HepG2 (cell line): ENCODE measurements around the gene RNASE7. TPM values are rescaled to one million over a fixed set of nuclear protein-coding genes. Genes with fewer than 3 reads are reported as not detected.

Experiments used
- DPF2 ChIP-seq: sonication (generic); formaldehyde crosslinking; IDR thresholded peaks from 2 replicates; pipeline ENCODE4 v1.4.0; 2020; ENCODE audit warnings: mild to moderate bottlenecking, low read depth, missing genetic modification reagents, borderline replicate concordance
- KDM2A ChIP-seq: sonication (generic); formaldehyde crosslinking; IDR thresholded peaks from 2 replicates; pipeline ENCODE4 v1.4.0; 2020; ENCODE audit warnings: low read depth, missing genetic modification reagents, borderline replicate concordance
- MIER3 ChIP-seq: IDR thresholded peaks from 2 replicates; pipeline ENCODE4 v1.6.1; 2016; ENCODE audit warnings: missing compliant biosample characterization, borderline replicate concordance
- MXD4 ChIP-seq: IDR thresholded peaks from 2 replicates; pipeline ENCODE4 v1.6.1; 2016; ENCODE audit warnings: mild to moderate bottlenecking, missing biosample characterization, missing genetic modification reagents
- NCOA5 ChIP-seq: sonication (generic); formaldehyde crosslinking; IDR thresholded peaks from 2 replicates; pipeline ENCODE4 v1.4.0; 2020; ENCODE audit warnings: missing genetic modification reagents
- NFIC ChIP-seq: IDR thresholded peaks from 2 replicates; pipeline ENCODE4 v1.6.1; 2012; ENCODE audit warnings: mild to moderate bottlenecking, low read length, inconsistent platforms
- PCBP2 ChIP-seq: fragments of 200-400 bp; formaldehyde crosslinking; optimal IDR thresholded peaks from 2 replicates; pipeline ENCODE3; 2018; ENCODE audit warnings: low read length, low read depth; ENCODE audit not compliant: poor library complexity, severe bottlenecking
- SMC3 ChIP-seq: IDR thresholded peaks from 2 replicates; pipeline ENCODE4 v1.6.1; 2011; ENCODE audit warnings: low read length, improper control_type of control experiment
- SP140L ChIP-seq: sonication (generic); formaldehyde crosslinking; IDR thresholded peaks from 2 replicates; pipeline ENCODE4 v1.4.0; 2020; ENCODE audit warnings: missing genetic modification reagents, borderline replicate concordance
- STAG1 ChIP-seq: sonication (generic); formaldehyde crosslinking; IDR thresholded peaks from 2 replicates; pipeline ENCODE4 v1.4.0; 2020; ENCODE audit warnings: missing genetic modification reagents
- TAF15 ChIP-seq: fragments of 200-400 bp; formaldehyde crosslinking; IDR thresholded peaks from one replicate; pipeline ENCODE4 v1.6.1; 2018; ENCODE audit warnings: mild to moderate bottlenecking, low read depth, low read length; ENCODE audit not compliant: poor library complexity, severe bottlenecking
- TCF12 ChIP-seq, 2 experiments: fragments of 450-650 bp in 1 of 2; sonication (generic) in 1 of 2; formaldehyde crosslinking in 1 of 2; IDR thresholded peaks; 2 replicates each; pipeline versions ENCODE4 v1.6.1 to v1.8.0; 2017 to 2022; ENCODE audit warnings: antibody characterized with exemption in 1 of 2, mild to moderate bottlenecking in 1 of 2, missing genetic modification reagents in 1 of 2, moderate library complexity in 1 of 2
- ZNF225 ChIP-seq: sonication (generic); formaldehyde crosslinking; IDR thresholded peaks from 2 replicates; pipeline ENCODE4 v1.4.0; 2020; ENCODE audit warnings: mild to moderate bottlenecking, missing genetic modification reagents
- ZNF256 ChIP-seq: sonication (generic); formaldehyde crosslinking; conservative IDR thresholded peaks from 2 replicates; pipeline ENCODE4 v1.4.0; 2020; ENCODE audit warnings: missing genetic modification reagents
- ZNF343 ChIP-seq: sonication (generic); formaldehyde crosslinking; IDR thresholded peaks from 2 replicates; pipeline ENCODE4 v1.4.0; 2020; ENCODE audit warnings: mild to moderate bottlenecking, missing genetic modification reagents
- ZNF432 ChIP-seq: sonication (generic); formaldehyde crosslinking; IDR thresholded peaks from 2 replicates; pipeline ENCODE4 v1.5.0; 2020; ENCODE audit warnings: missing genetic modification reagents, mild to moderate bottlenecking, borderline replicate concordance
- ZNF747 ChIP-seq: sonication (generic); formaldehyde crosslinking; IDR thresholded peaks from 2 replicates; pipeline ENCODE4 v1.8.1; 2023; ENCODE audit warnings: missing genetic modification reagents, mild to moderate bottlenecking, borderline replicate concordance
- ZSCAN25 ChIP-seq: sonication (generic); formaldehyde crosslinking; IDR thresholded peaks from 2 replicates; pipeline ENCODE4 v1.8.0; 2022; ENCODE audit warnings: mild to moderate bottlenecking, missing genetic modification reagents
- polyA plus RNA-seq, 8 experiments: library from polyadenylated mRNA; depleted of rRNA in 3 of 8; stranded (reverse) in 7 of 8; unstranded in 1 of 8; fragments of >200 nt; fragmentation: Illumina TruSeq in 4 of 8; extraction: Trizol in 4 of 8; gene quantifications; 2 replicates each; pipeline versions ENCODE4 v1.2.1 to v1.2.3, GENCODE V29; 2011 to 2016; ENCODE audit warnings: low read depth in 4 of 8, missing spikeins in 1 of 8, mixed read lengths in 1 of 8; ENCODE audit not compliant: insufficient read depth in 1 of 8
- total RNA-seq, 5 experiments: library from RNA; depleted of rRNA; stranded (reverse); fragments of >200 nt; fragmentation: Illumina TruSeq; extraction: Trizol; gene quantifications; 2 replicates each; pipeline ENCODE4 v1.2.3, GENCODE V29; 2016; ENCODE audit warnings: low read depth in 1 of 5
- TF ChIP-seq, protein P1 (sequence below): sonication (generic); formaldehyde crosslinking; IDR thresholded peaks from 2 replicates; pipeline ENCODE4 v1.8.0; 2022; ENCODE audit warnings: mild to moderate bottlenecking, missing genetic modification reagents, moderate library complexity
- TF ChIP-seq, protein P2 (sequence below): sonication (generic); formaldehyde crosslinking; IDR thresholded peaks from 2 replicates; pipeline ENCODE4 v1.5.0; 2020; ENCODE audit warnings: mild to moderate bottlenecking, low read depth, missing genetic modification reagents, borderline replicate concordance
- TF ChIP-seq, protein P3 (sequence below): sonication (generic); formaldehyde crosslinking; IDR thresholded peaks from 2 replicates; pipeline ENCODE4 v1.5.0; 2020; ENCODE audit warnings: missing genetic modification reagents
- TF ChIP-seq, protein P4 (sequence below): IDR thresholded peaks from 2 replicates; pipeline ENCODE4 v1.6.1; 2016; ENCODE audit warnings: missing genetic modification reagents, missing compliant biosample characterization
- TF ChIP-seq, protein P5 (sequence below): sonication (generic); formaldehyde crosslinking; IDR thresholded peaks from 2 replicates; pipeline ENCODE4 v1.4.0; 2020; ENCODE audit warnings: missing genetic modification reagents, borderline replicate concordance

RNASE7 gene
- total and polyA plus RNA-seq, 2 of the 13 experiments (the other 11 are each of a cell fraction or from before 2014, with no cell fraction given), result 0.04 TPM; not detected in 1

DNA sequence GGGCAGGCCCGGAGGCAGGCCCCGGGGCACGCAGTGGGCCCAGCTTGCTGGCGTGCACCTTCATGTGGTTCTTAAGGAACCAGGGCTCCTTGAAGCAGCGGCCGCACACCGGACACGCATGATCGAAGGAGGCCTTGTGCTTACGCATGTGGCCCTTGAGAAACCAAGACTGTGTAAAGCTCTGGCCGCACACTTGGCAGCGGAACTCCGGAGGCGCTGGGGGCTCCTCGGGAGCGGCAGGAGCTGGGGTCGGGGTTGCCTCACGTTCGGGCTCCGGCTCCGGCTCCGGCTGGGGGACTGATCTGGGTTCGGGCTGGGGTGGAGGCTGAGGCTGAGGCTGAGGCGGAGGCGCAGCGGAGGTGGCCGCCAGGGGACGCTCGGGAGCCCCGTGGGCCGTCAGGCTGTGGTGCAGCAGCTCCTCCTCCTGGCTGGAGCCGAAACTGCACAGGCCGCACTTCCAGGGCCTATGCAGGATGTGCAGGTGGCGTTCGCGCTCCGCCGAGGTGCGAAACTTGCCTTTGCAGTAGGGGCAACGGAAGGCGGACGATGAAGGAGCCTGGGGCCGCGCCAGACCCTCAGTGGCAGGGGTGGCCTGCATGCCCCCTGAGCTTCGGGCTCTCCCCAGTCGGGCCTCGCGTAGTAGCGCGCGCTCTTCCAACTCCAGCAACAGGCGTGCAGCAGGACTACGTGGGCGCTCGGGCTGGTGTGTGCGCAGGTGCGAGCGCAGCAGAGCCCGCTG lies 50.3 kb downstream of the RNASE7 start (continued):
- TF ChIP-seq, protein P1, sequence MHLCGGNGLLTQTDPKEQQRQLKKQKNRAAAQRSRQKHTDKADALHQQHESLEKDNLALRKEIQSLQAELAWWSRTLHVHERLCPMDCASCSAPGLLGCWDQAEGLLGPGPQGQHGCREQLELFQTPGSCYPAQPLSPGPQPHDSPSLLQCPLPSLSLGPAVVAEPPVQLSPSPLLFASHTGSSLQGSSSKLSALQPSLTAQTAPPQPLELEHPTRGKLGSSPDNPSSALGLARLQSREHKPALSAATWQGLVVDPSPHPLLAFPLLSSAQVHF (CRISPR knock-in tag), result no peak; the same call in none of the 2 replicates
- TF ChIP-seq NFIC (no peak), MXD4 (CRISPR knock-in tag) (peak; percentile 72), ZNF225 (CRISPR knock-in tag) (peak; percentile 97), STAG1 (peak; percentile 95), NCOA5 (CRISPR knock-in tag) (no peak), TAF15 (peak; percentile 88), ZNF432 (CRISPR knock-in tag) (no peak), SMC3 (peak; percentile 92; the same call in 1 of the 2 replicates), ZSCAN25 (peak; percentile 84; the same call in 1 of the 2 replicates), ZNF343 (CRISPR knock-in tag) (peak; percentile 91; the same call in 1 of the 2 replicates), PCBP2 (no peak), ZNF256 (CRISPR knock-in tag) (no peak), DPF2 (CRISPR knock-in tag) (0 out of 2 replicates have a peak, but pooled peaks have one; percentile 26), MIER3 (CRISPR knock-in tag) (peak; percentile 91), TCF12 (IDR thresholded peaks at IDR 0.05) (no peak), TCF12 (CRISPR knock-in tag; IDR thresholded peaks at IDR 0.05) (no peak), SP140L (CRISPR knock-in tag) (no peak), KDM2A (CRISPR knock-in tag) (peak; percentile 99), ZNF747 (CRISPR knock-in tag) (peak; percentile 96; the same call in 1 of the 2 replicates)
- TF ChIP-seq, protein P2, sequence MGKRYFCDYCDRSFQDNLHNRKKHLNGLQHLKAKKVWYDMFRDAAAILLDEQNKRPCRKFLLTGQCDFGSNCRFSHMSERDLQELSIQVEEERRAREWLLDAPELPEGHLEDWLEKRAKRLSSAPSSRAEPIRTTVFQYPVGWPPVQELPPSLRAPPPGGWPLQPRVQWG (CRISPR knock-in tag), result no peak
- TF ChIP-seq, protein P3, sequence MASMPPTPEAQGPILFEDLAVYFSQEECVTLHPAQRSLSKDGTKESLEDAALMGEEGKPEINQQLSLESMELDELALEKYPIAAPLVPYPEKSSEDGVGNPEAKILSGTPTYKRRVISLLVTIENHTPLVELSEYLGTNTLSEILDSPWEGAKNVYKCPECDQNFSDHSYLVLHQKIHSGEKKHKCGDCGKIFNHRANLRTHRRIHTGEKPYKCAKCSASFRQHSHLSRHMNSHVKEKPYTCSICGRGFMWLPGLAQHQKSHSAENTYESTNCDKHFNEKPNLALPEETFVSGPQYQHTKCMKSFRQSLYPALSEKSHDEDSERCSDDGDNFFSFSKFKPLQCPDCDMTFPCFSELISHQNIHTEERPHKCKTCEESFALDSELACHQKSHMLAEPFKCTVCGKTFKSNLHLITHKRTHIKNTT (CRISPR knock-in tag), result no peak
- TF ChIP-seq, protein P4, sequence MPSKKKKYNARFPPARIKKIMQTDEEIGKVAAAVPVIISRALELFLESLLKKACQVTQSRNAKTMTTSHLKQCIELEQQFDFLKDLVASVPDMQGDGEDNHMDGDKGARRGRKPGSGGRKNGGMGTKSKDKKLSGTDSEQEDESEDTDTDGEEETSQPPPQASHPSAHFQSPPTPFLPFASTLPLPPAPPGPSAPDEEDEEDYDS (CRISPR knock-in tag), result peak; percentile 68
- TF ChIP-seq, protein P5, sequence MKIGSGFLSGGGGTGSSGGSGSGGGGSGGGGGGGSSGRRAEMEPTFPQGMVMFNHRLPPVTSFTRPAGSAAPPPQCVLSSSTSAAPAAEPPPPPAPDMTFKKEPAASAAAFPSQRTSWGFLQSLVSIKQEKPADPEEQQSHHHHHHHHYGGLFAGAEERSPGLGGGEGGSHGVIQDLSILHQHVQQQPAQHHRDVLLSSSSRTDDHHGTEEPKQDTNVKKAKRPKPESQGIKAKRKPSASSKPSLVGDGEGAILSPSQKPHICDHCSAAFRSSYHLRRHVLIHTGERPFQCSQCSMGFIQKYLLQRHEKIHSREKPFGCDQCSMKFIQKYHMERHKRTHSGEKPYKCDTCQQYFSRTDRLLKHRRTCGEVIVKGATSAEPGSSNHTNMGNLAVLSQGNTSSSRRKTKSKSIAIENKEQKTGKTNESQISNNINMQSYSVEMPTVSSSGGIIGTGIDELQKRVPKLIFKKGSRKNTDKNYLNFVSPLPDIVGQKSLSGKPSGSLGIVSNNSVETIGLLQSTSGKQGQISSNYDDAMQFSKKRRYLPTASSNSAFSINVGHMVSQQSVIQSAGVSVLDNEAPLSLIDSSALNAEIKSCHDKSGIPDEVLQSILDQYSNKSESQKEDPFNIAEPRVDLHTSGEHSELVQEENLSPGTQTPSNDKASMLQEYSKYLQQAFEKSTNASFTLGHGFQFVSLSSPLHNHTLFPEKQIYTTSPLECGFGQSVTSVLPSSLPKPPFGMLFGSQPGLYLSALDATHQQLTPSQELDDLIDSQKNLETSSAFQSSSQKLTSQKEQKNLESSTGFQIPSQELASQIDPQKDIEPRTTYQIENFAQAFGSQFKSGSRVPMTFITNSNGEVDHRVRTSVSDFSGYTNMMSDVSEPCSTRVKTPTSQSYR, result peak; percentile 75; the same call in 1 of the 2 replicates
